MM.1S (cell line): ENCODE results near the gene CSF3R.

Source experiments
- CTCF ChIP-seq: fragments of 300-600 bp; sonication (generic); IDR thresholded peaks from 2 replicates; pipeline ENCODE4 v1.5.1; 2016; ENCODE audit warnings: antibody characterized with exemption, low read length, mixed read lengths
- EZH2 ChIP-seq: fragments of 300-600 bp; sonication (generic); optimal IDR thresholded peaks from 2 replicates; pipeline ENCODE3; 2017; ENCODE audit warnings: low read depth, mild to moderate bottlenecking, antibody characterized with exemption, low read length, mixed read lengths
- EZH2phosphoT487 ChIP-seq: fragments of 300-600 bp; sonication (generic); IDR thresholded peaks from 2 replicates; pipeline ENCODE4 v1.6.1; 2018; ENCODE audit warnings: antibody characterized with exemption, low read length

GRCh38 chr1:36492491-36492890 lies 9.8 kb upstream of the CSF3R start:
- no peak for TF ChIP-seq CTCF
- TF ChIP-seq EZH2: no peak
- TF ChIP-seq EZH2phosphoT487: no peak
